SIG-M5 treated with dmso at 0.1 percent for 504 hours (cell line): ENCODE measurements around the gene HSPA14.
"Not testable (repeated sequence)": the region's sequence is repeated elsewhere in the genome, so short reads cannot be mapped to it uniquely, and the experiment has no call there.

Experiments
- DNase-seq: peaks from one replicate; lab custom pipeline; 2025; ENCODE audit not compliant: unreplicated experiment; lab: John Stamatoyannopoulos, UW

HSPA14 gene

DNA sequence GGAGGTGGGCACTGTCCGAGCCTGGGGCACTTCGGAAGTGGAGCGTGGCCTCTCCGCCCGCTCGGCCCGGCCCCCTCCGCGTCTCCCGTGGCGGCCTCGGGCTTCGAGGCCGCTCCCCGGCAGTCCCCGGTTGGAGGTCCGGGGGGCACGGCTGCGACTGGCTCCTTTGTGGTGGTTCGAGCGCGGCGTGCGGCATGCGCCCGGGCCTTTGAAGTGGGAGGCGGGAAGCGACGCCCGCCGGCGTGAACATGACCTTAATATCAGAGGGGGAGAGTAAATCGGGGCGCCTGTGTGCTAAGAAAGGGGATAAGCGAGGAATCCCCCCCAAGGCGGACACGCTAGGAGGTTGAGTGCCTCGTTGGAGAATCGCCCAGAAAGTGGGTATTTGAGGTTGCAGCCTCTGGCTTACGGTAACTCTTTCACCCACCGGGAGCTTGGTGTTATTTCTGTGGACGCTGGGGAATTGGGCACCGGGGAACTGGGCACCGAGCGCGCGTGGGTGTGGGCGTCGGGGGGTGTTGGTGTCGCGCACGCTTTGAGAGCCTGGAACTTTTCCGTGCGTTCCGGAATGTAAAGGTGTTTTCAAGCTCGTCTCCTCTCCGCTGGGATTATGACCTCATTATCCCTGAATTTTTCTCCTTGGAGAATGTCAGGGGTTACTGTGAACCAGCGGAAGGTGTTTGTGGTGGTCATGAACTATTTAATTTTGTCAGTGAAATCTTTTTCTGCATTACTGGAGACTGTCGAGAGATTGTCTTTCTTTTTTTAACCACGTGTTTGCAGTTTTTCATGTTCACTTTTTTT is 41.2 kb downstream of the HSPA14 start:
- DNase-seq = no peak

DNA sequence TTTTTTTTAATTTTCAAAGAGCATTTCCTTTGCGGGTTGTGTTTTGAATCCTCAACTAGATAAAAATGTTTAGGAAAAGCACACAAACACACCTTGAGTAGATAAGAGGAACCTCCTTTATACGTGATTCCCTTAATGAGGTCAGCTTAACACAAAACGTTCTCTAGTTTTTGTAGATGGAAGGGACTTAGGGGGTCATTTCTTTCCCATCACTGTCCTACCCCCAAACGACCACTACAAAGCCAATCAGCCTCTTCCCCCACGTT is 41.8 kb downstream of the HSPA14 start:
- DNase-seq = no peak

DNA sequence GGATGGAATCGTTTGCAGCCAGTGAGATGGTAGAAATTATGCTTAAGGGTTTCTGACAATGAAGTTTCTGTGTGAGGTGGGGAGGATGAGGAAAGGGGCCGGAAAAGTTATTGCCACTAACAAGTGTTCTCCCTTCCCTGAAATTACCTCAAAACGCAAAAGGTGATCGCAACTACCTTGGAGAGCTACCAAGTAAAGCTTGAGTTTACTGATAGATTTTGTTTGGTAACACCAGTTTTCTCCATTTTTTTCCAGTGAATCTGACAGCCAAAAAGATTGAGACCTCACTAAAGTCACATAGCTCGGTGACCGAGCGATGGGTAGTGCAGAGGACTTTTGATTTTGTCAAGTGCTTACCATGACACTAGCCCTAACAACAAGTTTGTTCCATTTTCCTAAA is 42.1 kb downstream of the HSPA14 start:
- no peak for DNase-seq

DNA sequence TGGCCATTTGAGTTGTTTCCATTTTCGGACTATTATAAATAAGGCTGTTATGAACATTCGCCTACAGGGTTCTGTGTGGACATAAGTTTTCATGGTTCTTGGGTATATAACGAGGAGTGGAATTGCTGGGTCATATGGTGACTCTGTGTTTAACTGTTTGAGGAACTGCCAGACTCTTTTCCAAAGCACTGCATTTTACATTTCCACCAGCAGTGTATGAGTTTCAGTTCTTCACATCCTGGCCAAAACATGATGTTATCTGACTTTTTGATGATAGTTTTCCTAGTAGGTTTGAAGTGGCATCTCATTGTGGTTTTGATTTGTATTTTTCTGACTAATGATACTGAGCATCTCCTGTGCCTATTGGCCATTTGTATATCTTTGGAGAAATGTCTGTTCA is 46.0 kb downstream of the HSPA14 start:
- peak; percentile 18 for DNase-seq

DNA sequence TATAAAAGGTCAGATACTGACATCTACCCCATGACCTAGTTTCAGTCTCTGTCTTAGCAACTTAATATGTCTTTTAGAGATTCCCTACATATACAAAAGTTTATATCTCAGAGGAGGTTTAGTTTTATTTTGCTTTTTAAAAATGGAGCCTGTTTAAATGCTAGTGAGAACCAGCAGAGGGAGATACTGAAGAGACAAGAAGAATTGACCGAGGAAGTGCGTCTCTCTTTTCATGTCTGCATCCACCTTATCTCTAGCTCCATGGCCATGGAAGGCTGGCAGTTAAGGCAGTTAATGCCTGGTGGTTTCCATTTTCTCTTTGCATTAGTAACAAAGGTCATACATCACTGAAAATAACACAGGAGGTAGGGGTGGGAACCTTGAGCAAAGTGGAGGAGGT is 51.2 kb downstream of the HSPA14 start:
- DNase-seq = peak; percentile 19

DNA sequence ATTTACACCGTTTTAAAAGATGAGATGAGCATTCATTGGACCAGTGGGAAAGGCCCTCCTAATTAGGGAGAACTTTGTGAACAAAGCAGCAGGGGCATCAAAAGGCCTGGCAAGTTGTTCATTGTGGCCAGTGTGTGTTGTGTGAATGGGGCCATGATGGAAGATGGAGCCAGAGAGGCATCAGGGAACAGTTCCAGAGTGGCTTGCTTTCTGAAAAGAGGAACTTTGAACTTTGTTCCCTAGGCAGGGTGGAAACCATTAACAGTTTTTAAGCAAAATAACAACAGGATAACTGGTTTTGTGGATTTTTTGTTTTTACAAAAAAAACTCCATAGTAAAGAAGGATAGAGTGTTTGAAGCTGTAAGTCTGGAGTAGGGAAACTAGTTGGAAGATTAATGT is 53.0 kb downstream of the HSPA14 start:
- DNase-seq = no peak

DNA sequence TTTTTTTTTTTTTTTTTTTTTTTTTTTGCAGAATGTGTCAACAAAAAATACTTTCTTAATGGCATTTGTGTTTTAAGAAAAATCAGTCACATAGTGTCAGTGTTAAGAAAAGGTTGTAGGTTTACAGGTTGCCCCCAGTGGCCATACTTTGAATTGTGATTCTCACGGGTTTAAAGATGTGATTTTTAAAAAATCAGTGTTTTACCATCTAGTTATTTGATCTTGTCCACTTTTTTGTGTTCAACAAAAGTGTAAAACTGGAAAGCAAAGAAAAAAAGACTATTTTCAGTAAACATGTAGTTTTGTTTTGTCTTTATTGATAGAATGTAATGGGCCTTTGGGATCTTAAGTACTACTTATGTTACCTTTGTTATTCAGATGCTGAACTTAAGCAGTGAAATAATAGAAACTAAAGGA is 66.2 kb downstream of the HSPA14 start:
- DNase-seq = peak; percentile 46

DNA sequence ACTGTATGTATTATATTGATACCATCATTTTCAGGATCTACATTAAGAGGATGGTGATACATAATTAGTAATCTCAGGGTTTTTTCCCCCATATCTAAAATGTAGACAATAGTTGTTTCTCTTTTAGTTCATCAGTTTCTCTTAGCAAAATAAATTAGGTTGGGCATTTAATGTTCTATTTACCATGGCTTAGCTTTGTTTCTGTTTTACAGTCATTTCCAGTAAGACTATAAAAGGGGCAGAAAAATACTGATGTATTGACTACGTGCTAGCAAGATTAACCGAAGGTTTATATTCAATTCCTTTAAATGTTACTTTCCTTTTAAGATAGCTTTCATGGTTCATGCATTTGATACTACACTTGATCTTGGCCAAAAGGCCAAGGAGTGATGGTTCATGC is 66.8 kb downstream of the HSPA14 start:
- no peak for DNase-seq

DNA sequence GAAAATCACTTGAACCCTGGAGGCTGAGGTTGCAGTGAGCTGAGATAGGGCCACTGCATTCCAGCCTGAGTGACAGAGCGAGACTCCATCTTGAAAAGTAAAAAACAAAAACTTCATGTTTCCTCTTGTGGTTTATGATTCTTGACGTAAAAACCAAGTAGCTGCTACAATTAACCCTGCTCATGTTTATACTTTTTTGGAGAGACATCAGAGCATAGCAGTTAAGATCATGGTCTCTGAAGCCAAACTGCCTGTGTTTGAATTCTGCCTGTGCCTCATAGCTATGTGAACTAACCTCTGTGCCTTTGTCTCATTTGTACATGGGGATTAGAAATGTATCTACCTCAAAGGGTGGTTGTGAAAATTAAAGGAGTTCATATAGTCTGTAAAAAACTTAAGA is 67.8 kb downstream of the HSPA14 start:
- DNase-seq = no peak

DNA sequence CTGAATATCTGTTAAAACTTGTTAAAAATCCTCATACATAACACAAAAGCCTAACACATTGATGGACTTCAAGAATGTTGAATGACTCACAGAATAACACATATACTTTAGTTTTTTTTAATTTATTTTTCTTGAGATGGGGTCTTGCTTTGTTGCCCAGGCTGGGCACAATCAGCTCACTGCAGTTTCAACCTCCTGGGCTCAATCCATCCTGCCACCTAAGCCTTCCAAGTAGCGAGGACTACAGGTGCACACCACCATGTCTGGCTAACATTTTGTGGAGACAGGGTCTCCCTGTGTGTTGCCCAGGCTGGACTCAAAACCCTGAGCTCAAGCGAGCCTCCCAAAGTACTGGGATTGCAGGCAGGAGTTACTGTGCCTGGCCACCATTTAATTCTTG is 68.7 kb downstream of the HSPA14 start:
- DNase-seq = no peak

DNA sequence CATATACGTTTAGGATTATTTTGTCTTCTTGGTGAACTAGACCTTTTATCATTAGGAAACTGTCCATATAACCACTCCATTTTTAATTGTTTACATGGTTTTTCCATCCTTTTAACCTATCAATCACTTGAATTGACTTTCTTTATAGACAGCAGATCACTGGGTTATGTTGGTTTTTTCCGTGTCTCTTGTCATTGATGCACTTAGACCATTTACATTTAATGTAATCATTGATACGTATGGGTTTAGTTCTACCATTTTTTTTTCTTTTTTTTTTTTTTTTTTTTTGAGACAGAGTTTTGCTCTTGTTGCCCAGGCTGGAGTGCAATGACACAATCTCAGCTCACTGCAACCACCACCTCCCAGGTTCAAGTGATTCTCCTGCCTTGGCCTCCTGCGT is 69.5 kb downstream of the HSPA14 start:
- DNase-seq = not testable (repeated sequence)

DNA sequence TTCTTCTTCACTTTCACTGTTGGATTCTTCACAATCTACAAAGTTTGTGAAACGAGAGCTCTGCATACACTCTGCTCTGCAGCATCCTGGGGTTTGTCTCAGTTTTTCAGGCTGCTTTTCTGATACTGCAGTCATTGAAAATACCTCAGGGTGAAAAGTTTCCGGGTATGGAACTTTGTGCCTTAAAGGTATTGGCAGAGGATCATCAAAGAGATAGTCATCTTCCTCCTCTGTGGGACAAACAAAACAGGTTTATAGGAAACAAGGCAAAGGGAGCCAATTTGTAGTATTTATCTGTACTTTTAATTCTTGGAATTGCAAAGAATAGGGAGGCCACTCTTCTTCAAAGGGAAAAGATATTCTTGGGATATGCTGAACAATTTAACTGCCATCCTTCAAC is 71.0 kb downstream of the HSPA14 start:
- no peak for DNase-seq

DNA sequence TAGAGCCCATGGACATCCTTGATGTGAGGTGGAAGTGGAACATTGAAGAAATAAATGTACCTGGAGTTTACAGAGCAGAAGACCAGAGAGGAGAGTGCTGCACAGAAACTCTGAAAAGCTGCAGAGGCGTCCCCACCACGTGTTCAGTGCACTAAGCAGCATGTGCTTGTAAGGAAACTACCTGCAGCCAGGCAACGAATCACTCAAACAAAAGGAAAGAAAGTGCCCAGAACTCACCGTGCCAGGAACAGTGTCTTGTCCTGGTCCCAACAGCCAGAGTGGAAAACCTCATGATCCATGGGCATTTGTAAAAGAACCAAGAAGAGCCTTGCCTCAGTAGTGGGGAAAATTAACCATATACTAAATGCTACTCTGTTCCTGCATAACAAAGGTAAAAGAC is 72.8 kb downstream of the HSPA14 start:
- DNase-seq = no peak

DNA sequence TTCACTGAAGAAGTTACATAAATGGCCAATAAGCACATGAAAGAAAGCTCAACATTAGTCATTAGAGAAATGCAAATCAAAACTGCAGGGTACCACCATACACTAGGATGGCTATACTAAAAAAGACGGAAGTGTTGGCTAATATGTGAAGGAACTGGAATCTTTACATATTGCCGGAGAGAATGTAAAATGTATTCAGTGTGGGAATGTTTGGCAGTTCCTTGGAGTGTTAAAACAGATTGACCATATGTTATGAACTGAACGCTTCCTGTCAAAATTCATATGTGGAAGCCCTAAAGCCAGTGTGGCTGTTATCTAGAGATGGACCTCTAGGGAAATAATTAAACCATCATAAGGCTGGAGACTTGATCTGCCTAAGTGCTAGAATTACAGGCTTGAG is 73.7 kb downstream of the HSPA14 start:
- no peak for DNase-seq

DNA sequence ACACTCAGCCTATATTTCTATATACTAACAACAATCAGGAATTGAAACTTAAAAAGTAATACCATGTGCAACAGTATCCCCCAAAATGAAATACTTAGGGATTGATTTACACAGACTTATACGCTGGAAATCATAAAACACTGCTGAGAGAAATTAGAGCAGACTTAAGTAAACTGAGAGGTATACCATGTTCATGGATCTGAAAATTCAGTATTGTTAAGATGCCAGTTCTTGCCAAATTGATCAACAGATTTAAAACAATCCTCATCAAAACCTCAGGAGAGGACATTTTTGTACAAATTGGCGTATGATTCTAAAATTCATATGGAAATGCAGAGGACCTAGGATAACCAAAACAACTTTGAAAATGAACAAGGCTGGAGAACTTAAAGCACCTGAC is 78.5 kb downstream of the HSPA14 start:
- DNase-seq = no peak

DNA sequence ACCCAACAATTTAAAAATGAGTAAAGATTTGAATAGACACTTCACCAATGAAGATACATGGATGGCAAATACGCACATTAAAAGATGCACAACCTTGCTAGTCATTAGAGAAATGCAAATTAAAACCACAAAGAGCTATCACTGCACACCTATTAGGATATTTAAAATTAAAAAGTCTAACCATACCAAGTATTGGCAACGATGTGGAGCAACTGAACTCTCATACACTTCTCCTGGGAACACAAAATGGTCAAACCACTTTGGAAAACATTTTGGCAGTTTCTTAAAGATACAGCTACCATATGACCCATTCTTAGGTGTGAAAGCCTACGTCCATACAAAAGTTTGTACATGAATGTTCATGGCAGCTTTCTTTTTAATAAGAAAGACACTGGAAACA is 79.7 kb downstream of the HSPA14 start:
- DNase-seq = no peak

DNA sequence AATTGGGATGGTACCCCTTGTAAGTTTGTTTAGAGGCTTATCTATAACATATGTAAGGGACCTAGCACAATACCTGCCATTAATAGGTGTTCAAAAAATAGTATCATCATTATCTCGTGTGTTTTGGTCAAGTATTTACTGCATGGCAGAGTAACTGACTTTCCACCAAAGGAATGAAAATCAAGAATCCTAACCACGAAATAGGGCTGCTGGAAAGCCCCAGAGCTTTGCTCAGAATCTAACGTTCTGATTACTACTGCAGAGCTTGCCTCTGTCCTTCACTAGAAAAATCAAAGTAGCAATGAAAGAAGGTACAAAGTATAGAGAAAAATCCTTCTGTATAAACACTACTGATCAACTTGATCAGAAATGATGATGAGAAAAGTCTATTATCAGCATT is 80.9 kb downstream of the HSPA14 start:
- DNase-seq = no peak
